ENCODE results near the gene SEMA6B. TPM values are rescaled to one million over a fixed set of nuclear protein-coding genes. Genes with fewer than 3 reads are reported as not detected.

SEMA6B gene
- total and polyA plus RNA-seq, 8 donors = 1.2 to 6.7 (median 2.0) TPM; not detected in 1

- Histone ChIP-seq H3K4me1 (peaks cover 0 to 5% (median 0%) of the 10 kb centered on the region in 4 donors), H3K36me3 (peaks cover 31 to 97% (median 90%) of the 10 kb centered on the region in 4 donors), H3K9me3 (no peaks in the 10 kb centered on the region), H3K27ac (peak overlapping the region in 1 of 5 donors; percentile 27), H3K4me3 (no peak overlapping the region), H3K27me3 (no peaks in the 10 kb centered on the region)
- DNase-seq = no peak
- intact Hi-C loops (cut with DNase I; ENCODE audit: low total_unique reads) = no loop called here
- TF ChIP-seq CTCF (IDR thresholded peaks at IDR 0.05) = no peak
- TF ChIP-seq POLR2A (IDR thresholded peaks at IDR 0.05) = no peak
- TF ChIP-seq EP300 (IDR thresholded peaks at IDR 0.05) = no peak
- TF ChIP-seq POLR2AphosphoS5 (IDR thresholded peaks at IDR 0.05) = no peak
- 74 to 92% (median 90%) methylated on average over 4 to 25 of the region's 25 CpGs for WGBS, 5 donors
Observed at GRCh38 chr19:4503132-4503824, 56.2 kb downstream of the SEMA6B start.

- Histone ChIP-seq H3K27ac (peak overlapping the region in 1 of 5 donors; percentile 27), H3K4me3 (no peak overlapping the region), H3K9me3 (no peaks in the 10 kb centered on the region), H3K27me3 (no peaks in the 10 kb centered on the region), H3K36me3 (peaks cover 39 to 100% (median 97%) of the 10 kb centered on the region in 4 donors), H3K4me1 (peaks cover 0 to 5% (median 0%) of the 10 kb centered on the region in 4 donors)
- no peak for DNase-seq
- intact Hi-C loops (cut with DNase I; ENCODE audit: low total_unique reads) = no loop called here
- TF ChIP-seq POLR2A (IDR thresholded peaks at IDR 0.05) (no peak), CTCF (IDR thresholded peaks at IDR 0.05) (no peak), POLR2AphosphoS5 (IDR thresholded peaks at IDR 0.05) (no peak), EP300 (IDR thresholded peaks at IDR 0.05) (no peak)
- 86 to 90% (median 88%) methylated on average over 22 to 37 of the region's 37 CpGs for WGBS, 5 donors
Observed at GRCh38 chr19:4502282-4503131, 57.0 kb downstream of the SEMA6B start.

GRCh38 chr19:4501691-4502090 lies 57.8 kb downstream of the SEMA6B start:
- no peak for DNase-seq

More at GRCh38 chr19:4501691-4502090, 57.8 kb downstream of the SEMA6B start:
- H3K36me3 ChIP-seq = peaks cover 41 to 100% (median 99%) of the 10 kb centered on the region in 4 donors
- peaks cover 0 to 5% (median 0%) of the 10 kb centered on the region in 4 donors for H3K4me1 ChIP-seq
- H3K9me3 ChIP-seq = no peaks in the 10 kb centered on the region
- no peak for TF ChIP-seq POLR2AphosphoS5 (IDR thresholded peaks at IDR 0.05)
- no peak for TF ChIP-seq POLR2A (IDR thresholded peaks at IDR 0.05)
- no peak for TF ChIP-seq EP300 (IDR thresholded peaks at IDR 0.05)
- no peak for TF ChIP-seq CTCF (IDR thresholded peaks at IDR 0.05)
- intact Hi-C loops (cut with DNase I; ENCODE audit: low total_unique reads) = no loop called here
- H3K27ac ChIP-seq = no peak overlapping the region
- no peak overlapping the region for H3K4me3 ChIP-seq
- H3K27me3 ChIP-seq = no peaks in the 10 kb centered on the region
- 82 to 91% (median 90%) methylated on average over 20 to 25 of the region's 25 CpGs for WGBS, 5 donors

Measured in stomach (tissue), 9 donors.